SK-N-DZ (cell line): ENCODE data around the gene GALR1. TPM values are rescaled to one million over a fixed set of nuclear protein-coding genes. Genes with fewer than 3 reads are reported as not detected.
"Not testable (repeated sequence)": the region's sequence is repeated elsewhere in the genome, so short reads cannot be mapped to it uniquely, and the experiment has no call there.

Source experiments
- DNase-seq: peaks from one replicate; pipeline ENCODE4 v3.0.0-alpha.2; 2015; ENCODE audit warnings: low spot score
- polyA plus RNA-seq, 2 experiments: library from polyadenylated mRNA; depleted of rRNA; stranded (reverse); fragments of >200 nt; gene quantifications; 2 replicates each; pipeline ENCODE4 v1.2.3, GENCODE V29; 2014

Gene GALR1, protein sequence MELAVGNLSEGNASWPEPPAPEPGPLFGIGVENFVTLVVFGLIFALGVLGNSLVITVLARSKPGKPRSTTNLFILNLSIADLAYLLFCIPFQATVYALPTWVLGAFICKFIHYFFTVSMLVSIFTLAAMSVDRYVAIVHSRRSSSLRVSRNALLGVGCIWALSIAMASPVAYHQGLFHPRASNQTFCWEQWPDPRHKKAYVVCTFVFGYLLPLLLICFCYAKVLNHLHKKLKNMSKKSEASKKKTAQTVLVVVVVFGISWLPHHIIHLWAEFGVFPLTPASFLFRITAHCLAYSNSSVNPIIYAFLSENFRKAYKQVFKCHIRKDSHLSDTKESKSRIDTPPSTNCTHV
- polyA plus RNA-seq (2014; cell fraction: cytosol; rRNA removed) = not detected in 2 replicates
- not detected in 2 replicates for polyA plus RNA-seq (2014; cell fraction: nucleus; rRNA removed)

DNA sequence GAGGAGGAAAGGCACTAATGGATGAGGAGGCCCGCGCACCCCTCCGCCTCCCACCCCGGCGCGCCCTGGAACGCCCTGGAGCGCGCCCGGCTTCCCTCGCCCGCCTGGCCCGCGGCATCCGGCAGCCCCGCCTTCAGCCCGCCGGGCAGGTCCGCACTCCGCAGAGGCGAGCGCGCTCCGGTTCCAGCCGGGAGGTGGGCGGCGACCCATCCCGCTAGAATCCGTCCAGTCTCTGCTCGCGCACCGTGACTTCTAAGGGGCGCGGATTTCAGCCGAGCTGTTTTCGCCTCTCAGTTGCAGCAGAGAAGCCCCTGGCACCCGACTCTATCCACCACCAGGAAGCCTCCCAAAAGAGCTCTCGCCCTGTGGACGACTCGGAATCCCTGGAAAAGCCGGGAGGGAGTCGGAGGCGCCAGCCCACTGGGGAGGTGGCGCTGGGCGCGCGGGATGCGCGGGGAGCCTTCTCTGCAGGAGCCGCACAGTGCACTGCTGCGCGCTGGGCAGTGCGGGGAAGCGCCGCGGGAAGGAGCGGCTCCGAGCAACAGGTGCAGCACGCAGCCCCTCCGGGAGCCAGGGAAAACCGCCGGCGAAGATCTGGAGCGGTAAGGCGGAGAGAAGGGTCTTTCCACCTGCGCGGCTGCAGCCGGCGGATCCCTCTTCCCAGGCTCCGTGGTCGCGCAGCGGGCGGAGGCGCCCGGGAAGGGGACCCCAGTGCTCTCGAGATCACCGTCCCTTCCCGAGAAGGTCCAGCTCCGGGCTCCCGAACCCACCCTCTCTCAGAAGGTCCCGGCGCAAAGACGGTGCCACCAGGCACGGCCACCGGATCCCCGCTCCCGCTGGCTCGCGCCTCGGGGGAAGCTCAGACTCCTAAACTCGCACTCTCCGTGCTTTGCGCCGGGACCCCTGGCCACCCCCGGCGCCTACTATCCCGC, at the start of gene GALR1:
Gene GALR1 (plus strand): TSS at position 280 of the 932 bp plus-strand sequence. CDS start 701 bp downstream, outside the sequence.
- no peak for DNase-seq

DNA sequence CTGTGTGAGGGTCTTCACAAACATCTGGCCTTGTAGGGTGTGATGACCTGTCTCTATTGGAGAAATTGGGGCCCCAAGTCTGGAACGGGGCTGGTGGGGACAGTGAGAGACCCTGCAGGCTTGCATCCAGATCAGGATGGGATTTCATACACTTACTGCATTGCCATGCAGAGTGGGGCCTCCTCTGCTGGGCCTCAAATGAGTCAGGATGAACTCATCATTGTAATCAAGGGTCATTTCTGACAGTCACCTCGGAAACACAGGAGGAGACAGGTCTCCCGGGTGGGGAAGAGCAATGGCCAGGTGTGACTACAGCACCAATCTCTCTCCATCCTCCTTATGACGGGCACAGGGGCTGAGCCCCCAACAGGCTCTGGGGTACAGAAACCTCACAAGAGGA, 48.1 kb upstream of the GALR1 start:
- no peak for DNase-seq

DNA sequence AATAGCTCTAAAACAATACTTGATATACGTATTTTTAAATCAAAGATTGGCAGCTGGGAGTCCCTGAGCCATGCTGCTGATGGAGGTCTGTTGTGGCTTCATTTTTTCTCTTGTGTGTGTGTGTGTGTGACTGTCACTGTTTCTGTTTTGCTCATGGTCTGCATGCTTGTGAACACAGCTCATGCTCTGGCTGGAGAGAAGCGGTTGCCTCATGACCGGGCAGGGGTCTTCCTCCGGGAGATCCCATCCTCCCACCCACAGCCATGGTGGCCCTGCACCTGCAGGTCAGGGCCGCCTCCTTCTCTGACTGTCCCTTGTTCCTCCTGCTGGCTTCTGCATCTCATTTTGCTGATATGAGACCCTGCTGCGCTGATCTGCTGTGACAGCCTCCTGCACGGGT, 47.3 kb upstream of the GALR1 start:
- no peak for DNase-seq

DNA sequence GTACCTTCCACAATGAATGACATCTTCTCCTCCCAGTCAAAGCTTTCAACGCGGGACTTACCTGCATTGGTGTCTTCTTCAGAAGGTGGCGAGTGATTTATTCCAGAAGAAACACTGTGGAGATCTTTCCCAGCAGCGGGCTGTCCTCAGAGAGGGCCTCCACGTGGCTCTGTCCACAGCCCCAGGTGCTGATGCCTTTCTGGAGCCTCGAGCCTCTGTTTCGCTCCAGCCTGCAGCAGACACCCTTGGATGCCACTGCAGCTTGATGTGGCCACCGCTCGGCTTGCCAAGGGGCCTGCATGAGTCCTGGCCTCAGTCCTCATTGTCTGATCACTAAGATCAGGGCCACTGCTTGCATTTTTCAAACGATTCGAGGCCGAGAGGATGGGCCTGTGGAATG, 46.6 kb upstream of the GALR1 start:
- DNase-seq = no peak

DNA sequence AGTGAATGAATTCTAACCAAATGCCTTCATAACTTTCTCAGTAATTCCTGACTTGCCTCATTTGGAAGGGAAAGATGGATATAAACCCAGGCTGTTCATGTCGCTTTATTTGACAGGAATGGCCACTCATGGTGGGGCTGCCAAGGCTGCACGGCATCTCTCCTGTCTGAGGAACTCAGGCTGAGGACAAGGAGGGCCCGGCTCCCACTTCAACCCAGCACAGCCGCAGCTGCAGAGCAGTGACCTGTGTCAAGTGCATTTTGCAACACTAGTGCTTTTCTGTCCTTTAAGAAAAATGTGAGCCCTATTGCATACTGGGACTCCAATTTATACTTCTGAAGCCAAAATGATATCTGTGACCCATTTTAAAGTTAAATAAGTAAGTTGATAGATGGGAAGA, 45.8 kb upstream of the GALR1 start:
- no peak for DNase-seq

DNA sequence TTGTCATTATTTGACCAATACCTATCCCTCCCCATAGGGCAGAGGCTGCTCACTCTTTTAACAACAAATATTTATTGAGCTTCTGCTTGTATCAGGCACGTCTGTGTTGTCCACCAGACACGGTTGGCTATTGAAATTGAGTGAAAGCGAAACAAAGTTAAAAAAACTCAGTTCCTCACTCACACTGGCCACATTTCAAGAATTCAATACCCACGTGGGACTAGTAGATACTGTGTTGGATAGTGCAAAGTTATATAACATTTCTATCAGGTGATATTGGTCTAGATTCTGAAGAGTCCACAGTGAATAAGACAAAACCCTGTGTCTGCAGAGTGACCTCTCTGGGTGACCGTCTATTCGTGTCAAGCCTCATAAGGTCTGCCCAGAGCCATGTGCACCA, 43.9 kb upstream of the GALR1 start:
- no peak for DNase-seq

DNA sequence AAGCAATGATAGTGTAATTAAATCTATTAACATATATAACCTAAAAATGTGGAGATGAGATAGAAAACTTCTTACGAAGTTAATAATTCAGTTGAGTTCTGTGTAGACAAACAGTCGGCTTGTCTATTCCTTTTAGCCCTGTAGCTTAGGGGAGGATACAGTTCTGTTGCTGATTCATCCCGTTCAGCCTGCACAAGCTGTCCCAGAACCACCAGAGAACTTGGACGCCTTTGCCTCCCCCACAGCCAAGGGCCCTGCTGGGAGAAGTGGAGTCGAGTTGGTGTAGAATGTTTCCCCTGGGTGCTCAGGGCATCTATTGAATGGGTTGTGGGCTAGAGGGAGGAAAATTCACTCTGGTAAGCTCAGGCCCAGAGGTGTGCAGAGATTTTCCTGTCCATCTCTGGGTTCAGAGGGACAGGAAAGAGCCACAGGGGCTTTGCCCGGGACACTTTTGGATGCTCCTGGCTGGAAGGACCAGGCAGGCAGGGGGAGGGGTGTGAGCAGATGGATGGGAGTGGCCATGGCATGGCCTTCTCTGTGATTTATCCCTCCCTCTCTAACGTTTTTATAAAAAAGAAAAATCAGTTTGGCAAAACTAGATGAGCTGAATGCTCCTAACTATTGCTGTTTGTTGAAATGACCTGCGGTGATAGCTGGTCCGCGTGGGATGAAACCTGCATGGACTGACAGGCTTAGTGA, 42.8 kb upstream of the GALR1 start:
- no peak for DNase-seq

DNA sequence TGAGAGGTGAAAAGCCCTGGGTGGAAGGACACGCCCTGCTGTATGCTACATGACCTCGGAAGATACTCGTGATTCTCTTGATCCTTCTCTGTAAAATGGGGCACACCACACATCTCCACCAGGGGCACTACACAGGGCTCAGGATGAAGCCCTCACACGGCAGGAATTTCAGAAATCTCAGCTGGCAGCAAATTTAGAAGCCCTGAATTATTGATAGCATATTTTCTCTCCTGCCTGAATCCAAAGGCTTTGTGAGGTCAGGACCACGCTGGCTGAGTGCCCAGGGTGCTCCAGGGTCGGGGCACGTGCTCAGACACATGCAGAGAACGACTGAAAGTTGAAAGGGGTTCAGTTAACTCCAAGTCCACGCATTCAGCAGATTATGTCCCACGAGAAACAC, 42.1 kb upstream of the GALR1 start:
- no peak for DNase-seq

DNA sequence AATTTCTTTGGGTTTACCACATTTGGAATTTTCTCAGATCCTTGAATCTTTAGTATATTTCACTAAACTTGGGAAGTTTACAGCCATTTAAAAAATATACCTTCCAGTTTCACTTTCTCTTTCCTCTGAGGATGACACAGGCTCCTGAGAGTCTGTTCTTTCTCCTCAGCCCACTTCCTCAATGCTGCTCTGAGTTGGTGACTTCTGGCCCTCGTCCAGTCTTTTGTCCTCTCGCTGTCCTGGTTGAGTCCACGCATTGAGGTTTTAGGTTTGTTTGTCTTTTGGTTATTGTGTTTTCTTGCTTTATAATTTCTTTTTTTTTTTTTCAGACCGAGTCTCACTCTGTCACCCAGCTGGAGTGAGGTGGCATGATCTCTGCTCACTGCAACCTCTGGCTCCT, 40.7 kb upstream of the GALR1 start:
- no peak for DNase-seq

DNA sequence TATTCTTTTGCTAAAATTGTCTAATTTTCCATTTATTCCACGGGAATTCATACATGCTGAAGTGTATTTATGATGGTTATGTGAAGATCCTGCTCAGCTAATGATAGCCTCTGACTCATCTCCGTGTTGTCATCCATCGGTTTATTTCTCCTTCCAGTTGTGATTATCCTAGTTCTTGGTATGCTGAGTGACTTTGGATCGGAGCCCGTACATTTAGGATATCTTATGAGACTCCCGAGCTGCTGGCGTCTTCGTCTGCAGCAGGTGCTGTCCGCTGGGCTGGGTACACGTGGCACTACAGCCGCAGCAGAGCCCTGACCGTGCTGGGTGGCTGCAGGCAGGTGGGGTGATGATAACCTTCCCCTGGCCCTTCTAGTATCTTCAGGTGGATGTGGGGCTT, 40.1 kb upstream of the GALR1 start:
- DNase-seq = no peak

DNA sequence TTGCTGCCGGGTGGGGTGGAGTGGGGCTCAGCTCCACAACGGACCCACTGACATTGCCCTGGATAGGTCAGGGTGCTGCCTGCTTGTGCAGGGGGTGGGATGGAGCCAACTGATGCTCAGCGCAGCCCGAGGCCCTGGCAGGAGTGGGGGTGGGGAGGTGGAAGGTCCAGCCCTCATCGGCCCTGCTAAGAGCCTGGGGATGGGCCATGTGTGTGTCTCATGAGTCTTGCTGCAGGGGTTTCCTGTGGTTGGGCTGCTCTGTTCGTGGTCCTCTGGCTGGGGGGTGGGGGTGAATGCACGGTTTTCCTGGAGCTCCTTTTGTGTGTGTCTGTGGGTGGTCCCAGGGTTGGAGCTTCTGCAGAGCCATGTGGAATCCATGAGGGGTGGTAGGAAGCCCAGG, 39.4 kb upstream of the GALR1 start:
- DNase-seq = no peak

DNA sequence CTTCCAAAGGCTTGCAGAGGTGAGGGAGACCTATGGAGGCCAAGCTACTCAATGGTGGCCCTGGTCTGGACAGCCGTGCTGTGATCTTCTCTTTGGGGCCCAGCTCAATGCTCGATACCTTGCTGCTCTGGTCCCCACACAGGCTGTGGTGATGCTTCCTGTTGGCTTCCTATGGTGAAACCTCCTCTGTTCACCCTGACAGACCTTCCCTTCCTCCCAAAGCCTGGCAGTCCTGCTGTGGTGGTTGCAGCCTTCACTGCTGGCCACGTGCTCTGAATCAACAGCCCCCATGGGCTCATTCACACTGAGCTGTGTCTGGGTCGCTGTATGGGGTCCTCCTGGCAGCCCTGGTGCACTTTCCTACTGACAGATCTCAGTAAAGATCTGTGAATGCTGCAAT, 31.0 kb upstream of the GALR1 start:
- DNase-seq = no peak

DNA sequence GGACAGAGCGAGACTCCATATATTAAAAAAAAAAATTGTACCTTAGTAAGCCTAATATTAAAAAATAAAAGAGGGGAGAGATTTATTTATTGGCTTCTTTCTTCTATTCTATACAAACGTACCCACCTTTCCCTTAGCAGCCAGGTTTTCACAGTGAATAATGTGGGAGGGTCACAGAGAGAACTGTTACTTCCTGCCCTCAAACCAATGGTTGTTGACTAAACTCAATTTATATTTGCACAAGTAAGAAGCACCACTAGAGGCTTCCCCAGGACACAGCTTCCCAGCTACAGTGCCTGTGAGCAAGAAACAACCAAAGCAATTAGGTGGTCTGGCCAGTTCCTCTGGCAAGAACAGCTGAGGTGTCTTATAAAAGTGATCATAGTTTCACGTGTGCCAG, 28.9 kb upstream of the GALR1 start:
- no peak for DNase-seq

DNA sequence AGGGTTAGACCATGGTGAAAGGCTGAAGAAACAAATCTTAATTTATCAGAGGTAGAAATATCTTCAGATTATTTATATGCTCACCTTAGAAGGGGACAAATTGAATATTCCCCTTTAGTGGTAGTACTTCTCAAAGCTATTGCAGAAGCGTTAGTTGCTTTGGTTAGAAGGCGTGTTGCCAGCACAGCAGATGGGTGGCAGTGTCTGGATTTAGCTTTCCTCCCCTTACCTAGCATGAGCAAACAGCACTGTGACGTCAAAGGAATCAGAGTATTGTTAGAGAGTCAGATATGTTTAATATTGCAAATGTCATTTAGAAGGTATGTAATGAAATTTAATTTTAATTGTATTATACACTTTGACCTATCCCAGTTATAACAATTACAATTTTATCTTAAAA, 27.2 kb upstream of the GALR1 start:
- no peak for DNase-seq

DNA sequence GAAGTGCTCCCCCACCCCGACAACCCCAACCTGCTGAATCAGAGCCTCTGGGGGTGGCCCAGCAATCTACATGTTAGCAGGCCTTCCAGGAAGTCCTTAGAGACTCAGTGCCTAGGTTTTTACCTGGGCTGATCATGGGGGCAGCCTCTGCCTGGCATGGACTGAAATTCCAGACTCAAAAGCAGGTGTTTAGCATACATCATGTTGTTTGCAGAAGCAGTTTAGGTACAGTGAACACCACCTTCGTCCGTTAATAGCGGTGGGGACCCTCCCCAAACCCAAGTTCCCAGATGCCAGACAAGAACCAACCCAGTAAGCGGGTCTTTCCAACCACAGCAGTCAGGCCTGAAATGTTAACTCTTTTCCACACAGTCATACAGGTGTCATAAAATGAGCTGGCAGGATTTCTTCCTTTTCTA, 26.4 kb upstream of the GALR1 start:
- DNase-seq = no peak

DNA sequence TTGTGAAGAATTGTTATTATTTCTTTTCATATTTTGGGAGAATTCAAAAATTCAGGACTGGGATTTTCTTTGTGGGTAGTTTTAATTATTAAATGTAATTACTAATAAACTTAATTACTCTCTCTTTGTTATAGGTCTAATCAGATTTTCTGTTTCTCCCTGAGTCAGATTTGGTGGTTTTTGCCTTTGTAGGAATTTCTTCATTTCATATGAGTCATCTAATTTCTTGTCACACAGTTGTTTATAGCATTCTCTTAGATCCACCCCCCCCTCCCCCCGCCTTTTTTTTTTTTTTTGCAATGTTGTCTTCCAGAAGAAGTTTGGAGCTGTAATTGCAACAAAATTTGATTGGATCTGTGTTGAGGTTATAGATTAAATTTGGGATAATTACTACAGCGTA, 26.0 kb upstream of the GALR1 start:
- DNase-seq = no peak

DNA sequence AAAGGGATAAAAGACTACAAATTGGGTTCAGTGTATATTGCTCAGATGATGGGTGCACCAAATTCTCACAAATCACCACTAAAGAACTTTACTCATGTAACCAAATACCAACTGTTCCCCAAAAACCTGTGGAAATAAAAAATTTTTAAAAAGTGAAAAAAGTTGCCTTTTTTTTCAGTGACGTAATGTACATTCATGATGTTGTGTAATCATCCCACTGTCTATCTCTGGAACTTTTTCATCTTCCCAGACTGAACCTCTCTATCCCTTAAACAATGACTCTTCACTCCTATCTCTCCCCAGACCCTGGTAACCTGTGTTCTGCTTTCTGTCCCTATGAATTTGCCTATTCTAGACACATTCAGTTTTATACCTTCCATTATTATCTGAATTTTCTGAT, 19.0 kb upstream of the GALR1 start:
- DNase-seq = no peak

DNA sequence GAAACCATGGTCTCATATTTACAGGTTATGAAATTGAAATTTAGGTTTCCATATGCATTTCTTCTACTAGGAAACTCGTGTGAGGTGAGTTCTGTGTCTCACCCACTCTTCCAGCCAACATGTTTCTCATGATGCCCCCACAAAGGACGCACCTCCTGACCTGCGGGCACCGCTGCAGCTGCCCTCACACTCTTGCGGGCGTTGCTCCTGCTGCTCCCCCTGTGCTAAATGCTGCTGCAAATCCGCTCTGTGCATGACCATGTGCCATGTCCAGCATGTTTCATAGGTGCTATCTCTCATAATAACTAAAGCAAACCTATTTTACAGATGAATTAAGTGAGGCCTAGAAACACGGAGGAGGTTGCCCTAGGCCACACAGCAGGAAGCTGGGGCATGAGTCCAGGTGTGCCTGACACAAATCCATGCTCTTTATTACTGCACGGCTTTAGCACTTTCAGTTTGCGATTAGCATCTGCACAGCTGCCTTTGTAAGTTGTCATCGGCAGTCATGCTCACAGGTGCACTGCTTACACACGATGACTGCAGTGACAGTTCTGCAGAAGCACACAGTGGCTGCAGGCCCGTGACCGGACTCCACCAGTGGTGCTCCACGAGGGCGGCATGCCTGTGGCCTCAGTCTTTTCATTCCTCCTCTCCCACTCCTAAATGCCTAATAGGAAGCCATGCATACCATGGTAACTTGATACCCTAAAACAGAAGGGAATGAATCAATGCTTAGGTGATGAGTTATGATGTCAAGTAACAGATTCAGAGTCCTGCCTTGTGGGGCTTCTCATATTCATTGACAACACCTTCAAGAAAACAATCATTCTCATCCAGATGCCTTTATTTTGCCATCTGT, 14.9 kb upstream of the GALR1 start:
- DNase-seq = no peak

DNA sequence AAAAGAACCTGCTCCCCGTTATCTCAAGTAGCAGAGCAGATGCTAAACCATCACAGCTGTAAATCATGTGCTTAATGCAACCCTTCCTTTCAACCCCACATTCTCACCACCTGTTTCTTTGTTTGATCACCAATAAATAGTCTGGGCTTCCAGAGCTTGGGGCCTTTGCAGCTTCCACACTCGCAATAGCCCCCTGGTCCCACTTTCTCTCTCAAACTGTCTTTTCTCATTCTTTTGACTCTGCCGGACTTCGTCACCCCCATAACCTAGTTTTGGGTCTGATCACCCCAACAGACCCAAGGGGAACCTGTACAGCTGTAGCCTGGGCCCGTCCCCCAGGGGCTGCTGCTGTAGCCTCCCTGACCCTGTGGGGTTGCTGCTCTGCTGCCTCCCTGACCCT, 10.4 kb upstream of the GALR1 start:
- not testable (repeated sequence) for DNase-seq

DNA sequence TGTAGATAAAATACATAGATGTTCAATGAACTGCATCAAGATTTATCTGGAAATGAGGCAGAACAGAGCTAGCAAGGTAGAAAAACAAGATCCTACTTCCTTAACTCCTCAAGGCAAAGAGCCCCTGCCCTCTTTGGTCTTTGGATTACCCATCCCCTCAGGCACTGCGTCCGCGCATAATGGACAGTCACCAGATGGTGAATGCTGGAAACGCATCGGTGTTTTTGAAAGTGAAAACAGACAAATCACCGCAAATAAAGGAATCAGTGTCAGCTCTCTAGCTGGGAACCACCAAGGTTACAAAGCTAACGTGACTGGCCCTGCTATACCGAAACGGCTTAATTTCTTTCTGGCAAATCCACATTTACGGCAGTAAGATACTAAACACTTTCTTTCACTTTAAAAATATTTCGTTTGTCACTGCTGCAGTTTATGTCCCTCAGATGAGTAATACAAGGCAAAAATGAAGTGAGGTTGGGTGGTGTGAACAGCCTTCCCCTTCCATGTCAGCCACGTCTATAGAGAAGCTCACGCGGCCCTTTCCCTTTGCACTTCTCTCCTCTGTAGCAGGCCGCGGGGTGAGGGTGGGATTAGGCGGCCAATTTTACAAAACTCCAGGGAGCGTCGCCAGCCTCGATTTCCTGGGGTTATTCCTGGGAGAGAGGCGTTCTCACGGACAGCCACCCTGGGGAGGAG, 627 bp upstream of the GALR1 start:
- no peak for DNase-seq
